NCI-H748 (cell line): ENCODE measurements around the gene ANKRD40.

Source experiments
- DNase-seq: peaks from one replicate; lab custom pipeline; 2025; ENCODE audit not compliant: unreplicated experiment; lab: John Stamatoyannopoulos, UW

ANKRD40 gene

DNA sequence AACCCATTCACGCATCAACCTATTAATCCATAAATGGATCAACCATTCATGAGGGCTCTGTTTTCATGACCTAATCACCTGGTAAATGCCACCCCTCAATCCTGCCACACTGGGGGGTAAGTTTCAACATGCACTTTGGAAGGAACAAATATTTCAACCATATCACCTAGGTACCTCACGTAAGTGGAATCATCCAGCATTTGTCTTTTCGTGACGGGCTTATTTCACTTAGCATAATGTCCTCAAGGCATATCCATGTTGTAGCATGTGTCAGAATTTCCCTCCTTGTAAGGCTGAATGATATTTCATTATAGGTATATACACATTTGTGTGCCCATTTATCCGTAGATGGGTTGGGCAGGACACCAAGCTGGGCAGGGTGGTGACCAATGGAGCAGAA, 35.6 kb downstream of the ANKRD40 start:
- no peak for DNase-seq

DNA sequence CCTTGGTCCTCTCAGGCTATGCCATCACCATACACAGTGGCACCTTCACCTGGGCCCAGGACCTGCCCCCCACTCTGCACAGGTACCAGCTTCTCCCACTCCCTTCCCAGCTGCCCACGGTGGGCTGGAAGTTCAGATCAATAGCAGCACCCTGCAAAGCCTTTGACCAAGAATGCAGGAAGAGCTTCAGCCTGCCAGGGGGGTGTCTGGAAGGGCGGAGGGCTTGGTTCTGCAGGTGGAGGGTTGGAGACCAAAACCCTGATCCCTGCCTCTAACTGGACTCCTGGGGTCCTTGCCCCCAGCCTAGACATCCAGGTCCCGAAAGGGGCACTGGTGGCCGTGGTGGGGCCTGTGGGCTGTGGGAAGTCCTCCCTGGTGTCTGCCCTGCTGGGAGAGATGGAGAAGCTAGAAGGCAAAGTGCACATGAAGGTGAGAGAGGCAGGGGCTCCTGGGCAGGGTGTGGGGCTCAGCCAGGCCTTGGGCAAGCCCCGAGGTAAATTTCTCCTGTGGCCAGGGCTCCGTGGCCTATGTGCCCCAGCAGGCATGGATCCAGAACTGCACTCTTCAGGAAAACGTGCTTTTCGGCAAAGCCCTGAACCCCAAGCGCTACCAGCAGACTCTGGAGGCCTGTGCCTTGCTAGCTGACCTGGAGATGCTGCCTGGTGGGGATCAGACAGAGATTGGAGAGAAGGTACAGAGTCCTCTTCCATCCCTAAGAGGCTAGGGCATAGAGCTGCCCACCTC, 38.7 kb downstream of the ANKRD40 start:
- no peak for DNase-seq

DNA sequence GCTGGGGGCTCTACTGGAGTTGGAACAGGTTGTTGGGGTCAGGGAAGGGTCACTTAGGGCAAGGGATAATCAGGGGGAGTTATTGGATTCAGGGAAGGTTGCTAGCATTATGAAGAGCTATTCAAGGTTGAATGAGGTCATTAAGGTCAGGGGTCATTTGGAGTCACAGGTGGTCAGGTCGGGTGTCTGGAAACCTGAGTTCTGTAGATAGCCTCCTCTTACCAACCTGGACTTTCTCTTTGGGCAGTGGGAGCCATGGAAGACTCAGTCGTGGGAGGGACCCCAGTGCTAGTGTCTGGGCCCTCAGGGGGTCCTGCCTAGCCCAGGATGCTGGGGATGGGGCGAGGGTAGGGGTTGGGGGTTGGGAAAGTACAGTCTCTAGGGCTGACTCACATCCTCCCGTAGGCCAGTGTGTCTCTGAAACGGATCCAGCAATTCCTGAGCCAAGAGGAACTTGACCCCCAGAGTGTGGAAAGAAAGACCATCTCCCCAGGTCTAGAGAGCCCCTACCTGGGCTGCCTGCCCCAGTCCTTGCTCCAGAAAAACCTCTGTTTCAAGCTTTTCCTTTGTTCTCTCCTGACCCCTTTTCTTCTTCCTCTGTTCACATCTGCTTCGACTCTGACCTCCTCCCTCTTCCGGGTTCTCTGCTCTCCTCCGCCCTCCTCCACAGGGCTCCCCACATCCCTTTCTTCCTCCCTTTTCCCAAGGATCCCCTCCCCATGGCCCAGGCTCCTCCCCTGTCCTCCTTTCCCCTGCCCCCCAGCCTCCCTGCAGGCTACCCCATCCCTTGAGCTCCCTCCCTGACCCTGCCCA, 39.5 kb downstream of the ANKRD40 start:
- no peak for DNase-seq

- no peak for DNase-seq
These were observed 40.3 kb downstream of the ANKRD40 start for GRCh38 chr17:50667259-50668024.

DNA sequence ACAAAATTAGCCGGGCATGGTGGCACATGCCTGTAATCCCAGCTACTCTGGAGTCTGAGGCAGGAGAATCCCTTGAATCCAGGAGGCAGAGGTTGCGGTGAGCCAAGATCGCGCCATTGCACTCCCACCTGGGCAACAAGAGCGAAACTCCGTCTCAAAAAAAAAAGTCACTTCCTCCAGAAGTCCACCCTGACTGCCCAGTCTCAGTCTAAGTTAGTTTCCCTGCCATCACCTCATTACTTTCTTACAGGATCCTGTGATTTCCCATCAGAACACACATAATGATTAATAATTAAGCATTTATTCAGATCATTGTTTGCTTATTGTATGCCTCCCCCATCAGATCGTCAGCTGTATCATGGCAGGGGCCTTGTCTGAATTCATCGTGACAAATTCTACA, 41.4 kb downstream of the ANKRD40 start:
- no peak for DNase-seq

DNA sequence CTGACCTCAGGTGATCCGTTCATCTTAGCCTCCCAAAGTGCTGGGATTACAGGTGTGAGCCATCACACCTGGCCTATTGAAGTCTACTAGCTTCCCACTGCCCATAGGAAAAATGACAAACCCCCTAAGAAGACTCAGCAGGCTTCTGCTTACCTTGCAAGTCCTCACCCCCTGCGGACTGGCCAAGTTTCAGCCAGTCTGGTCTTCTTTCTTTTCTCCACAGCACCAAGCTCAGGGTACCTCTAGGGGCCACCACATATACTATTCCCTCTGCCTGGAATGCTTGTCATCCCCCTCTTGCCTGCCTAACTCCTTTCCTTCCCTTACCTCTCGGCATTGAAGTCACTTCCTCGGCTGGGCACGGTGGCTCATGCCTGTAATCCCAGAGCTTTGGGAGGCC, 41.9 kb downstream of the ANKRD40 start:
- DNase-seq = no peak

- DNase-seq = no peak
These were observed 42.8 kb downstream of the ANKRD40 start for GRCh38 chr17:50664788-50665458.

GRCh38 chr17:50663812-50664374, 43.8 kb downstream of the ANKRD40 start:
- no peak for DNase-seq

DNA sequence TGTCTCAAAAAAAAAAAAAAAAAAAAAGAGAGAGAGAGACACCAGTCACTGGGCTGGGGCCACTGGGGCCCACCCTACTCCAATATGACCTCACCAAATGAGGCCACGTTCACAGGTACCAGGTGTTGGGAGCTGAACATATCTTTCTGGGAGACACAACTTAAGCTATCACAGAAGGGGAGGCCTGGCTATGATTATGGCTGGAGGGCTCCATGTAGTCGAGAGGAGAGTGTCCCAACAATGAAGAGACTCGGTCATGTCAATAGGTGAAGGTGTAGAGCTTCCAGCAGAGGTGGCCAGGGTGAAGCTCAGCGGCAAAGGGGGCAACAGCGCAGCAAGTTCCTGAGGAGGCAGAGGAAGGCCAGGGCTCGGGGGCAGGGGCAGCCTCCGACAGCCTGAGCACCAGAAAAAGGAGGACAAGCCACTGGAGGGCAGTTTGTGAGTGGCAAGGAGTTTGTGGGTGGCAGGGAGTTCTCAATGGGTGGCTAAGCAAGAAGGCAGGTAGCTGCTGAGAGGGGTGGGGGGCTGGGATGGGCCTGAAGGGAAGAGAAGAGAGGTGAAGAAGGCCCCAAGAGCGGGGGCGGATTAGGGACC, 45.0 kb downstream of the ANKRD40 start:
- DNase-seq = no peak

- DNase-seq = no peak
These were observed 45.8 kb downstream of the ANKRD40 start for GRCh38 chr17:50661795-50662391.

- DNase-seq = no peak
These were observed 46.4 kb downstream of the ANKRD40 start for GRCh38 chr17:50661348-50661747.

- DNase-seq = no peak
These were observed 46.8 kb downstream of the ANKRD40 start for GRCh38 chr17:50660887-50661345.

DNA sequence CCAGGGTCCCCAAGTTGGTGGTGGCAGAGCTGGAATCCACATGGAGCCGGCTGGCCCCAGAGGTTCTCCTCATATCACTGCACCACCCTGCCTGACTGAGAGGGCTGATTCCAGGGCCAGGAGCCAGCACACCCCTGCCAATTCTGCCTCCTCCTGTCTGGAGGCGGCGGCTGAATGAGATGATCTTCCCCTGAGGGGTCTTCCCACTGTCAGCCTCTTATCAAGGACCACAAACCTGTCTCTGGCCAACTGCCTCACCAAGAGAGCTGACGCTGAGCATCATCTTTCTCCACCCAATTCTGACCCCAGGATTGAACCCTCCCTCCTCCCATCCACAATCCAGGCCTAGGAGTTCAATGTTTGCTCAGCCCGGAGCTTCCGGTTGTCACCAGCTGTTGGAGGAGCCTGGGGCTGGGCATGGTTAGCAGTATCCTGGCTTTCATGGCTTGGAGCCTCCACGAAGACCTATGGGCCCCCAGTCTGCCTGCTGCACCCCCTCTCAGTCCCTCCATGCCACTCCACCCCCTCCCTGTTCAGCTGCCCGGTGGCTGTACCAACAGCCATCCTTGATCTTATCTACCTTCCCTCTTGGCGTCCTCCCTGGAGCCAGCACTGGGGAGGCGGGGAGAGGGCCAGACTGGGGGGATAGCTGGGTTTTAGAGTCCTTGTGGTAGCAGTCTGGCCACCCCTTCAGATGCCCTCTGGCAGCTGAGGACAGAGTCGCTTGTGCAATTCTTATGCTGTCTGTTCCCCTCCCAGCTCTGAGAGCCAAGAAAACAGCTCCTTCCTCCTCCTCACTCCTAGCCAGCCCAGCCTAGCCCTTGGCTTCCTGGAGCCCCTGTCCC, 47.5 kb downstream of the ANKRD40 start:
- peak; percentile 12 for DNase-seq

DNA sequence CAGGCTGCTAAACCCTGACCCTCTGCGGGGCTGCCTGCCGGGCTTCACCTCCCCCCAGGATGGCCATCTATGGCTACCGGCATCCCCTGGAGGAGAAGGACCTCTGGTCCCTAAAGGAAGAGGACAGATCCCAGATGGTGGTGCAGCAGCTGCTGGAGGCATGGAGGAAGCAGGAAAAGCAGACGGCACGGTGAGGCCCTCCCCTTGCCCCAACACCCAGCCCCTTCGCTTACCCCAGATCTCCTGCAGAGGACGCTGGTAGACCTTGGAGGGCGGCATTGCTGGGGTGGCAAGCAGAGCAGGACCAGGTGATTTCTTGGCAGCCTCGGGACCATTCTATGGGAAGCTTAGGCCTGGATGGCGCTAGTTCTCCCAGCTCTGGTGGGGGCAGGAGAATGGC, 48.5 kb downstream of the ANKRD40 start:
- DNase-seq = no peak

GRCh38 chr17:50658616-50659015, 49.1 kb downstream of the ANKRD40 start:
- DNase-seq = no peak

GRCh38 chr17:50657627-50658026, 50.1 kb downstream of the ANKRD40 start:
- no peak for DNase-seq

DNA sequence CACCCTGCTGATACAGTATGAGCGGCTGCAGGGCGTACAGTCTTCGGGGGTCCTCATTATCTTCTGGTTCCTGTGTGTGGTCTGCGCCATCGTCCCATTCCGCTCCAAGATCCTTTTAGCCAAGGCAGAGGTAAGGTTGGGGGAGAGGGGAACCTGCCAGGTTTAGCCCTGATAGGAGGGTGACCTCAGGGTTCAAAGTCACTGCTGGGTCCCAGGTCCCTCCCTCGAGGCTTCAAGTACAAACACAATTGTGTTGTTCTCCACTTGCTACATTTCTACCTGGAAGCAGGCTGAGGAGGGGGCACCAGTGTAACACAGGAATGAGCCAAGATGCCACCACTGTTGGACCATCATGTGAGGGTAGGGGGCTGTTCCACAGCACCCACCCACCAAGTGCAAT, 50.7 kb downstream of the ANKRD40 start:
- DNase-seq = no peak

- DNase-seq = no peak
These were observed 51.2 kb downstream of the ANKRD40 start for GRCh38 chr17:50656509-50656908.

DNA sequence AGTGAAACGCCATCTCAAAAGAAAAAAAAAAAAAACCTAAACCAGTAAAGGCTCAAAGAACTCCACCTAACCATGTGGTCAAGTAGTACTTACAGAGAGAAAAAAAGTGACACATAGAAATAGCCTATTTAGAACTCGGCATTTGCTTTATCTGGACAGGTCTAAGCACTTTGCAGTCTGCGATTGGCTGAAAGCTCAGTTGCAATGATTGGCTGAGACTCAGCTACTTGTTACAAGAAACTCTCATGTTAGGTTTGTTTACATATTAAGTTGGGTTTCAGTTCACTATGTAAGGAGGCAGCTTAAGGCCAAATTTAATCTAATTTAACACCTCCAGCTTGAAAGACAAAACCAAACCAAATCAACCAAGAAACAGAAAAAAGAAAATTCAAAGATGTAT, 54.0 kb downstream of the ANKRD40 start:
- no peak for DNase-seq
